HEK293 (cell line): ENCODE measurements around the gene CAMKMT.
A peak's percentile ranks its signal among the peaks of the same experiment; 100 is the strongest.

ENCODE experiments used
- CTCF ChIA-PET: fragments of 350-600 bp; formaldehyde crosslinking; extraction: SDS; loops from one replicate; lab custom pipeline; 2021; ENCODE audit warnings: antibody characterized with exemption; lab: Yijun Ruan, JAX
- POLR2A ChIA-PET: fragments of 300-600 bp; formaldehyde crosslinking; extraction: SDS; loops from one replicate; lab custom pipeline; 2020; ENCODE audit warnings: antibody characterized with exemption, inconsistent platforms; lab: Yijun Ruan, JAX
- H3K27ac ChIP-seq: fragments of 200-500 bp; sonication (Bioruptor generic); 2 replicates; pipeline ENCODE4 v1.5.1; 2014; ENCODE audit warnings: low read depth, low read length, control low read depth, inconsistent platforms; ENCODE audit errors: extremely low read depth
- H3K36me3 ChIP-seq, 2 experiments: fragments of 200-500 bp in 1 of 2; sonication (Bioruptor generic) in 1 of 2; 1 replicate in 1 of 2; 2 replicates in 1 of 2; pipeline ENCODE4 v1.5.1; 2014 to 2017; ENCODE audit warnings: inconsistent platforms in 2 of 2, low read length in 2 of 2; ENCODE audit not compliant: control insufficient read depth in 2 of 2, insufficient read depth in 1 of 2
- H3K4me1 ChIP-seq: fragments of 200-500 bp; sonication (Bioruptor generic); 2 replicates; pipeline ENCODE4 v1.5.1; 2014; ENCODE audit warnings: mild to moderate bottlenecking, low read length, inconsistent platforms; ENCODE audit not compliant: control insufficient read depth, insufficient read depth
- H3K4me3 ChIP-seq: 2 replicates; pipeline ENCODE4 v1.5.1; 2011; ENCODE audit warnings: low read depth, mild to moderate bottlenecking, control low read depth, low read length, moderate library complexity
- H3K9me3 ChIP-seq: fragments of 200-500 bp; sonication (Bioruptor generic); 2 replicates; pipeline ENCODE4 v1.5.1; 2014; ENCODE audit warnings: low read depth, low read length, inconsistent platforms; ENCODE audit not compliant: control insufficient read depth, insufficient read depth
- FEZF1 ChIP-seq: fragments of 450-650 bp; formaldehyde crosslinking; IDR thresholded peaks from 2 replicates; pipeline ENCODE4 v1.5.1; 2016; ENCODE audit warnings: missing biosample characterization, missing genetic modification characterization
- OSR2 ChIP-seq: fragments of 450-650 bp; formaldehyde crosslinking; IDR thresholded peaks from 2 replicates; pipeline ENCODE4 v1.5.1; 2016; ENCODE audit warnings: missing biosample characterization, missing genetic modification characterization
- SCRT2 ChIP-seq: fragments of 450-650 bp; formaldehyde crosslinking; IDR thresholded peaks from 2 replicates; pipeline ENCODE4 v1.5.1; 2016; ENCODE audit warnings: missing biosample characterization, missing genetic modification characterization
- ZNF112 ChIP-seq: fragments of 450-650 bp; formaldehyde crosslinking; IDR thresholded peaks from 2 replicates; pipeline ENCODE4 v1.5.0; 2017; ENCODE audit warnings: missing biosample characterization, missing genetic modification characterization
- ZNF138 ChIP-seq: fragments of 450-650 bp; formaldehyde crosslinking; IDR thresholded peaks from 2 replicates; pipeline ENCODE4 v1.5.1; 2016; ENCODE audit warnings: missing biosample characterization, missing genetic modification characterization, borderline replicate concordance
- ZNF169 ChIP-seq: fragments of 450-650 bp; formaldehyde crosslinking; IDR thresholded peaks from 2 replicates; pipeline ENCODE4 v1.5.1; 2016; ENCODE audit warnings: missing biosample characterization, missing genetic modification characterization
- ZNF211 ChIP-seq: fragments of 450-650 bp; formaldehyde crosslinking; IDR thresholded peaks from 2 replicates; pipeline ENCODE4 v1.5.1; 2016; ENCODE audit warnings: low read depth, missing biosample characterization, missing genetic modification characterization
- ZNF214 ChIP-seq: fragments of 450-650 bp; formaldehyde crosslinking; IDR thresholded peaks from 2 replicates; pipeline ENCODE4 v1.5.1; 2017; ENCODE audit warnings: missing biosample characterization, mild to moderate bottlenecking, missing genetic modification characterization, borderline replicate concordance
- ZNF24 ChIP-seq: fragments of 450-650 bp; formaldehyde crosslinking; IDR thresholded peaks from 2 replicates; pipeline ENCODE4 v1.5.1; 2016; ENCODE audit warnings: missing biosample characterization, missing genetic modification characterization
- ZNF501 ChIP-seq: fragments of 450-650 bp; formaldehyde crosslinking; IDR thresholded peaks from 2 replicates; pipeline ENCODE4 v1.5.1; 2016; ENCODE audit warnings: missing biosample characterization, missing genetic modification characterization
- ZNF514 ChIP-seq: fragments of 450-650 bp; formaldehyde crosslinking; IDR thresholded peaks from 2 replicates; pipeline ENCODE4 v1.5.1; 2016; ENCODE audit warnings: missing biosample characterization, missing genetic modification characterization
- ZNF555 ChIP-seq: fragments of 450-650 bp; formaldehyde crosslinking; conservative IDR thresholded peaks from 2 replicates; pipeline ENCODE4 v1.5.1; 2017; ENCODE audit warnings: missing biosample characterization, mild to moderate bottlenecking, missing genetic modification characterization, inconsistent platforms
- ZNF626 ChIP-seq: fragments of 450-650 bp; sonication (Bioruptor Pico); formaldehyde crosslinking; IDR thresholded peaks from 2 replicates; pipeline ENCODE4 v1.5.1; 2018; ENCODE audit warnings: missing biosample characterization, missing genetic modification characterization, inconsistent platforms
- ZNF670 ChIP-seq: fragments of 450-650 bp; formaldehyde crosslinking; IDR thresholded peaks from 2 replicates; pipeline ENCODE4 v1.5.1; 2016; ENCODE audit warnings: missing biosample characterization, missing genetic modification characterization, low read depth
- ZNF768 ChIP-seq: fragments of 450-650 bp; formaldehyde crosslinking; IDR thresholded peaks from 2 replicates; pipeline ENCODE4 v1.5.1; 2018; ENCODE audit warnings: missing biosample characterization, mild to moderate bottlenecking, missing genetic modification characterization
- TF ChIP-seq, protein P1 (sequence below): fragments of 450-650 bp; formaldehyde crosslinking; IDR thresholded peaks from 2 replicates; pipeline ENCODE4 v1.5.1; 2016; ENCODE audit warnings: missing biosample characterization, missing genetic modification characterization
- TF ChIP-seq, protein P2 (sequence below): fragments of 450-650 bp; formaldehyde crosslinking; IDR thresholded peaks from 2 replicates; pipeline ENCODE4 v1.5.1; 2017; ENCODE audit warnings: missing biosample characterization, mild to moderate bottlenecking, missing genetic modification characterization, moderate library complexity
- TF ChIP-seq, protein P3 (sequence below): fragments of 450-650 bp; formaldehyde crosslinking; optimal IDR thresholded peaks from 2 replicates; pipeline ENCODE3; 2016; ENCODE audit warnings: missing biosample characterization, mild to moderate bottlenecking, missing genetic modification characterization
- TF ChIP-seq, protein P4 (sequence below): IDR thresholded peaks from 2 replicates; pipeline ENCODE4 v1.6.1; 2011; ENCODE audit warnings: mild to moderate bottlenecking, low read depth, low read length, borderline replicate concordance
- TF ChIP-seq, protein P5 (sequence below): fragments of 450-650 bp; formaldehyde crosslinking; IDR thresholded peaks from 2 replicates; pipeline ENCODE4 v1.5.1; 2016; ENCODE audit warnings: missing biosample characterization, missing genetic modification characterization

Gene CAMKMT

DNA sequence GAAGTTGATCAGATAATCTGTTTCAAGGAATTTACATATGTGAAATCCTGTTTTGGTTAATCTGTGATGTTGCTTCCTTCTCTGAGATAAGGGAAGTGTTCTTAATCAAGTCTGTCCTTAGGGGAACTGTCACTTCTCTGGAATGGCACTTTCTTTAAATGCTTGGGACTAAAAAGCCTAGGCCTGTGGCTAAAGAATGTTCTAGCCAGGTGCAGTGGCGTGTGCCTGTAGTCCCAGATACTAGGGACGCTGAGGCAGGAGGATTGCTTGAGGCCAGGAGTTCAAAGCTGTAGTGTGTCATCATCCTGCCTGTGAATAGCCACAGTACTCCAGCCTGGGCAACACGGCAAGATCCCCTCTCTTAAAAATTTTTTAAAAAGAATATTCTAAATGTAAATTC lies 362.2 kb downstream of the CAMKMT start (continued):
- TF ChIP-seq, protein P1, sequence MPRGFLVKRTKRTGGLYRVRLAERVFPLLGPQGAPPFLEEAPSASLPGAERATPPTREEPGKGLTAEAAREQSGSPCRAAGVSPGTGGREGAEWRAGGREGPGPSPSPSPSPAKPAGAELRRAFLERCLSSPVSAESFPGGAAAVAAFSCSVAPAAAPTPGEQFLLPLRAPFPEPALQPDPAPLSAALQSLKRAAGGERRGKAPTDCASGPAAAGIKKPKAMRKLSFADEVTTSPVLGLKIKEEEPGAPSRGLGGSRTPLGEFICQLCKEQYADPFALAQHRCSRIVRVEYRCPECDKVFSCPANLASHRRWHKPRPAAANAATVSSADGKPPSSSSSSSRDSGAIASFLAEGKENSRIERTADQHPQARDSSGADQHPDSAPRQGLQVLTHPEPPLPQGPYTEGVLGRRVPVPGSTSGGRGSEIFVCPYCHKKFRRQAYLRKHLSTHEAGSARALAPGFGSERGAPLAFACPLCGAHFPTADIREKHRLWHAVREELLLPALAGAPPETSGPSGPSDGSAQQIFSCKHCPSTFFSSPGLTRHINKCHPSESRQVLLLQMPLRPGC (tag by site-specific recombination) = no peak
- TF ChIP-seq ZNF555 (tag by site-specific recombination) = no peak
- TF ChIP-seq ZNF514 (tag by site-specific recombination) = no peak
- no peak for TF ChIP-seq SCRT2 (tag by site-specific recombination)

DNA sequence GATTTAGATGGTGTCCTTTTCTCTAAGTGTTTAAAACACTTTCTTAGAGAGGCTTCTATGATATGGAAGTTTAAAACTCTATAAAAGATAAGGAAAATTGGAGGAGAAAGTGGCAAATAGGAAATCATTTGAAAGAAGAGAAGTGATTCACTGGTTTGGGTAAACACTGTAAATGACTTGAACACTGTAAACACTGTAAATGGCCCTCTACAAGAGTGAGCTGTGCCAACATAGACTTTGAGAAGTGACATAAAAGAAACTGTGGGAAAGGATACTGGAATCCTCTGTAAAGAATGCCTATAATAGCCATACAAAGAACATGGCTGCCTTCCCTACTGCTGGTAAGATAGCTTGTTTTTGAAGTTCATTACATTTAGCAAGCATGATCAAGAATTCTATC lies 368.8 kb downstream of the CAMKMT start:
- TF ChIP-seq FEZF1 (peak; percentile 18; the same call in 1 of the 2 replicates), OSR2 (no peak), ZNF24 (no peak), ZNF169 (tag by site-specific recombination) (no peak)
- POLR2A ChIA-PET = no interaction called here
- no peak overlapping the region for H3K4me3 ChIP-seq
- CTCF ChIA-PET = no interaction called here
- H3K36me3 ChIP-seq = no peaks in the 10 kb centered on the region
- H3K9me3 ChIP-seq = no peaks in the 10 kb centered on the region
- no peak overlapping the region for H3K27ac ChIP-seq
- H3K4me1 ChIP-seq = no peaks in the 10 kb centered on the region

DNA sequence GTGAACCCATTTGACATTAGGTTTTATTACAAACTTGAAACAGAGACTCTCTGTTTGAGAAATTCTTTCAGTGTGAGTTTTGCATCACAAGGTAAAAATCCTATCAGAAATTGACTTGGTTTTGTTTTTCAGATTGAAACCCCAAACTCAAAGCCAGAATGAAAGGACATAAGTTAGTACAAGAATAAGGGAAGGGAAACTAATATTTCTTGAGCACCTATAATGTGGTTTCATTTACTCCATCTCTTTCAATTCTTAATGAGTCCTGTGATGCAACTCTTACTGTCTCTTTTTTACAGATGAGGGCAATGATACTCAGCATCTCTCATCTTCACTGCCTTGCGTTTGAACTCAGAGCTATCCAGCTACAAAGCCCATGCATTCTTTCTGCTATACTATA lies 369.8 kb downstream of the CAMKMT start:
- ChIA-PET CTCF (interaction anchor here (1.0 kb wide), 1 partner anchor 252 kb away, joined by 6 read pairs; no protein-coding TSS in a partner anchor), POLR2A (no interaction called here)
- Histone ChIP-seq H3K4me3 (no peak overlapping the region), H3K4me1 (no peaks in the 10 kb centered on the region), H3K9me3 (no peaks in the 10 kb centered on the region), H3K27ac (no peak overlapping the region), H3K36me3 (no peaks in the 10 kb centered on the region)
- TF ChIP-seq, protein P2, sequence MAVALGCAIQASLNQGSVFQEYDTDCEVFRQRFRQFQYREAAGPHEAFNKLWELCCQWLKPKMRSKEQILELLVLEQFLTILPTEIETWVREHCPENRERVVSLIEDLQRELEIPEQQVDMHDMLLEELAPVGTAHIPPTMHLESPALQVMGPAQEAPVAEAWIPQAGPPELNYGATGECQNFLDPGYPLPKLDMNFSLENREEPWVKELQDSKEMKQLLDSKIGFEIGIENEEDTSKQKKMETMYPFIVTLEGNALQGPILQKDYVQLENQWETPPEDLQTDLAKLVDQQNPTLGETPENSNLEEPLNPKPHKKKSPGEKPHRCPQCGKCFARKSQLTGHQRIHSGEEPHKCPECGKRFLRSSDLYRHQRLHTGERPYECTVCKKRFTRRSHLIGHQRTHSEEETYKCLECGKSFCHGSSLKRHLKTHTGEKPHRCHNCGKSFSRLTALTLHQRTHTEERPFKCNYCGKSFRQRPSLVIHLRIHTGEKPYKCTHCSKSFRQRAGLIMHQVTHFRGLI = no peak
- no peak for TF ChIP-seq ZNF626 (tag by site-specific recombination)
- no peak for TF ChIP-seq ZNF214
- TF ChIP-seq ZNF112 (tag by site-specific recombination) = no peak
- TF ChIP-seq, protein P3, sequence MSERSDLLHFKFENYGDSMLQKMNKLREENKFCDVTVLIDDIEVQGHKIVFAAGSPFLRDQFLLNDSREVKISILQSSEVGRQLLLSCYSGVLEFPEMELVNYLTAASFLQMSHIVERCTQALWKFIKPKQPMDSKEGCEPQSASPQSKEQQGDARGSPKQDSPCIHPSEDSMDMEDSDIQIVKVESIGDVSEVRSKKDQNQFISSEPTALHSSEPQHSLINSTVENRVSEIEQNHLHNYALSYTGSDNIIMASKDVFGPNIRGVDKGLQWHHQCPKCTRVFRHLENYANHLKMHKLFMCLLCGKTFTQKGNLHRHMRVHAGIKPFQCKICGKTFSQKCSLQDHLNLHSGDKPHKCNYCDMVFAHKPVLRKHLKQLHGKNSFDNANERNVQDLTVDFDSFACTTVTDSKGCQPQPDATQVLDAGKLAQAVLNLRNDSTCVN (tag by site-specific recombination) = no peak
- no peak for TF ChIP-seq ZNF138
- no peak for TF ChIP-seq ZNF670
- no peak for TF ChIP-seq ZNF211 (tag by site-specific recombination)
- TF ChIP-seq, protein P4, sequence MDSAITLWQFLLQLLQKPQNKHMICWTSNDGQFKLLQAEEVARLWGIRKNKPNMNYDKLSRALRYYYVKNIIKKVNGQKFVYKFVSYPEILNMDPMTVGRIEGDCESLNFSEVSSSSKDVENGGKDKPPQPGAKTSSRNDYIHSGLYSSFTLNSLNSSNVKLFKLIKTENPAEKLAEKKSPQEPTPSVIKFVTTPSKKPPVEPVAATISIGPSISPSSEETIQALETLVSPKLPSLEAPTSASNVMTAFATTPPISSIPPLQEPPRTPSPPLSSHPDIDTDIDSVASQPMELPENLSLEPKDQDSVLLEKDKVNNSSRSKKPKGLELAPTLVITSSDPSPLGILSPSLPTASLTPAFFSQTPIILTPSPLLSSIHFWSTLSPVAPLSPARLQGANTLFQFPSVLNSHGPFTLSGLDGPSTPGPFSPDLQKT = no peak
- no peak for TF ChIP-seq ZNF768 (tag by site-specific recombination)
- TF ChIP-seq, protein P5, sequence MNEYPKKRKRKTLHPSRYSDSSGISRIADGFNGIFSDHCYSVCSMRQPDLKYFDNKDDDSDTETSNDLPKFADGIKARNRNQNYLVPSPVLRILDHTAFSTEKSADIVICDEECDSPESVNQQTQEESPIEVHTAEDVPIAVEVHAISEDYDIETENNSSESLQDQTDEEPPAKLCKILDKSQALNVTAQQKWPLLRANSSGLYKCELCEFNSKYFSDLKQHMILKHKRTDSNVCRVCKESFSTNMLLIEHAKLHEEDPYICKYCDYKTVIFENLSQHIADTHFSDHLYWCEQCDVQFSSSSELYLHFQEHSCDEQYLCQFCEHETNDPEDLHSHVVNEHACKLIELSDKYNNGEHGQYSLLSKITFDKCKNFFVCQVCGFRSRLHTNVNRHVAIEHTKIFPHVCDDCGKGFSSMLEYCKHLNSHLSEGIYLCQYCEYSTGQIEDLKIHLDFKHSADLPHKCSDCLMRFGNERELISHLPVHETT (tag by site-specific recombination) = no peak
- TF ChIP-seq ZNF501 = no peak
- TF ChIP-seq, all 188 proteins: peak for 0
